Muscle layer of duodenum (tissue), 2 donors: Measurements from ENCODE around the gene ETS1.

Experiments
- H3K27ac ChIP-seq: one replicate; pipeline ENCODE4 v1.7.0; 2013; ENCODE audit warnings: mild to moderate bottlenecking, low read length
- H3K27me3 ChIP-seq: one replicate; pipeline ENCODE4 v1.7.0; 2013; ENCODE audit warnings: low read depth, mild to moderate bottlenecking, control low read depth, low read length
- H3K36me3 ChIP-seq, 2 donors: one replicate each; pipeline ENCODE4 v1.7.0; 2013; ENCODE audit warnings: low read length in 2 of 2, control low read depth in 1 of 2, mild to moderate bottlenecking in 1 of 2; ENCODE audit not compliant: insufficient read depth in 2 of 2, control insufficient read depth in 1 of 2
- H3K4me1 ChIP-seq, 2 donors: one replicate each; pipeline ENCODE4 v1.7.0; 2013; ENCODE audit warnings: low read length in 2 of 2, mild to moderate bottlenecking in 2 of 2, control low read depth in 1 of 2, moderate library complexity in 1 of 2; ENCODE audit not compliant: insufficient read depth in 2 of 2, control insufficient read depth in 1 of 2
- H3K4me3 ChIP-seq, 2 donors: one replicate each; pipeline ENCODE4 v1.7.0; 2013; ENCODE audit warnings: low read length in 2 of 2, low read depth in 1 of 2, mild to moderate bottlenecking in 1 of 2
- H3K9me3 ChIP-seq, 2 donors: one replicate each; pipeline ENCODE4 v1.7.0; 2013; ENCODE audit warnings: low read length in 2 of 2, control low read depth in 1 of 2, mild to moderate bottlenecking in 1 of 2; ENCODE audit not compliant: control insufficient read depth in 1 of 2
- donor health status: healthy.

The ETS1 gene

DNA sequence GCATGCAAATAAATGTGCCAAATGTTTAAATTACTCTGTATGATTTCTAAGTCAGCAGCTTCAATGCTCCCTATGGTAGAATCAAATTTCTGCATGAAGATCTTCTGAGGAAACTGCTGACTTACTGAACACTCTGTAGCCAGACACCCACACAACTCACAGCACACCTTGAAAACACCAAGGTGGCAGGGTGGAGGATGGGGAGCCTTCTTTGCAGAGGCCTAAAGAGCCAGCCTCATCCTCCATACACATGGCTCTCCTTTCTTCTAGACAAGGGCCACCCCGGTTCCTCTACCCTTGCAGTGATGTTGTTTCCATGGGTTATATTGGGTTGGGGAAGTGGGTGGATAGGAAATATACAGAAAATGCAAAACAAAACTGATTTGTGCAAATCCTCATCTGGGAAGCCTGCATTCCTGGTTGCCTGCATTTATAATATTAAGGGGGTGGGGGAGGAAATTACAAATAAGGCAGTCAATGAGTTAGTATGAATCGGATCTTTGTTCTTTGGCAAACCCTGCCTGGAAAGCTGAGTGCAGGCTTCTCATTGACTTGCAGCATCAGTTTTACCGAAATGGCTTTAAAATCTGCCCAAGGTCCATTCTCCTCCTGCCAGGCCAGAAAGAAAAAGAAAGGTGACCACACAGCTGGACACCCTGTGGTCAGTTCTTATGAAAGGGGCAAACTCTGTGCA is 15.8 kb upstream of the ETS1 start:
- no peaks in the 10 kb centered on the region for H3K36me3 ChIP-seq
- H3K4me1 ChIP-seq, result no peaks in the 10 kb centered on the region
- no peaks in the 10 kb centered on the region for H3K9me3 ChIP-seq
- no peak overlapping the region for H3K4me3 ChIP-seq
- no peak overlapping the region for H3K27ac ChIP-seq
- no peaks in the 10 kb centered on the region for H3K27me3 ChIP-seq

DNA sequence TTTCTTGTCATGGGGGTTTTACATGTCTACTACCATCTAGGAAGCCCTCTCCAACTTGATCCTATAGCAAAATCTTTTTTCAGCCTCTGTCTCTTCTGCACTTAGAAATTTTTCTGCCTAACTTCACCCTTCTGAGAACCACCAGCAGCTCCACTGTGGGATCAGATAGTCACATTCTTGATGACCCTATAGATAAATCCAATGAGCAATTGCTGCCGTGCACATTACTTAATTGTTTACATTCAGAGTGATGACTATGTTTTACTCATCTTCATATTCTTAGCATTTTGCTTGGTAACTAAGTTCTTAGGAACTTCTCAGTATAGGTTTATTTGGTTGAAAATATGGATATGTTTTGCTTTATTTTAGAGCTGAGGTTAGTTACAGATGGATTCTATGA is 12.4 kb upstream of the ETS1 start:
- no peaks in the 10 kb centered on the region for H3K9me3 ChIP-seq
- no peaks in the 10 kb centered on the region for H3K27me3 ChIP-seq
- no peaks in the 10 kb centered on the region for H3K36me3 ChIP-seq
- no peak overlapping the region for H3K27ac ChIP-seq
- no peaks in the 10 kb centered on the region for H3K4me1 ChIP-seq
- no peak overlapping the region for H3K4me3 ChIP-seq

DNA sequence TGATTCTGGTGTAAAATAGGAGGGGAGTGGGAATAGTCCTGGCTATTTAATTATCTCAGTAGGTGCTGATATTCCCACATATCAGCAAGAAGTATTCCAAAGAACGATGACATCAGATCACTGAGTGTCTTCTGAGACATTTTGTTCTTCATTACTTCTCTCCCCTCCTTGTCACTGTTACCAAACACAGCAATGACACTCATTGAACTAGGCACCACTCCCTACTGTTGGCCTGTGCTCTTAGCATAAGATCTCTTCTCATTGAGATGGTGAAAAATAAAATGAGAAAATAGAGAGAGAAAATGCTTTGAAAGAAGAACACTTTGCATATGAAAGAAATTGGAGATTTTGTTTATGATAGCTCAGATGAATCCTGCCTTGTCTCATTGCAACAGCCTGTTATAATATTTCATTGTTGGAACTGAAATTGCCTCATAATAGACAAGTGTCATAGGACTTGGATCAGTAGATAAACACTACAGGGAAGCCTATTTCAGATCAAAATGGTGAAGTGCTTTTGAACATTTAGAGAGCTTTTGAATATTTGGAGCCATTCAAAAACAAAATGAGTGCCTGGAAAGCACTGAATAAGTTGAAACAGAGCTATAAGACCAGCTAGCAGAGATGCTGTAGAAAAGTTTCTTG is 11.3 kb upstream of the ETS1 start:
- Histone ChIP-seq H3K9me3 (no peaks in the 10 kb centered on the region), H3K27me3 (no peaks in the 10 kb centered on the region), H3K36me3 (no peaks in the 10 kb centered on the region), H3K4me3 (no peak overlapping the region), H3K27ac (no peak overlapping the region), H3K4me1 (no peaks in the 10 kb centered on the region)

DNA sequence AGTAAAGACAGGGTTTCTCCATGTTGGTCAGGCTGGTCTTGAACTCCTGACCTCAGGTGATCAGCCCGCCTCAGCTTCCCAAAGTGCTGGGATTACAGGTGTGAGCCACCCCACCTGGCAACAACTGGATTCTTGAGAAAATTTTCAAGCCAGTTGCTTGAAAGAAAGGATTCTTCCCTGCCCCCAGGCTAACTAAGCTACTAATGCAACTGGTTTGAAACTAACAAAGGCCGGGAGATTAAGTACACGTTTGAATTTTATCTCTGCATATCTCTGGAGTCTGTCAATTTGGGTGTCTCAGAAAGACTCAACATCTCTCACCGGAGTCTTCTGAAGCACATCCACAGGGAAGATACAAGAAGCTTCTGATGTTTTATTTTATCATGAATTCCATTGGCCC is 10.7 kb upstream of the ETS1 start:
- no peaks in the 10 kb centered on the region for H3K27me3 ChIP-seq
- no peaks in the 10 kb centered on the region for H3K4me1 ChIP-seq
- H3K27ac ChIP-seq, result no peak overlapping the region
- no peaks in the 10 kb centered on the region for H3K9me3 ChIP-seq
- no peaks in the 10 kb centered on the region for H3K36me3 ChIP-seq
- no peak overlapping the region for H3K4me3 ChIP-seq

DNA sequence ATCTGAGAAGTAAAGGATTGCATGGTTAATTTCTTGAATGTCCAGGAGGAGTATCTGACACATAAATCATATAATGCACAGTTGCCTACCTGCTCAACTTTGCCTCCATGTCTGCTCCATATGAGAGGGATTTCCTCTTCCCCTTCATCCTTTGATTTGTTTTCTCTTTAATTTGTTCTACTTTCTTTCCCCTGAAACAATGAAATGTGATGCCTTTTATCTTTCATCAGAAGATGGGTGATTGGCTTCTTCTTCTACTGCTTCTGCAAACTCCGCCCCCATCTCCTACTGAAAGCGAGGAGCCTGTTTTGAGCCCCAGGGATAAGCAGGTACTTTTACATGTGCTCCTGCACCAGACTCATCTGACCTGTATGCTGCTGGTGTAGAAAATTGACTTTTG is 9.9 kb upstream of the ETS1 start:
- Histone ChIP-seq H3K27me3 (no peaks in the 10 kb centered on the region), H3K4me1 (no peaks in the 10 kb centered on the region), H3K4me3 (no peak overlapping the region), H3K36me3 (no peaks in the 10 kb centered on the region), H3K9me3 (no peaks in the 10 kb centered on the region), H3K27ac (no peak overlapping the region)

DNA sequence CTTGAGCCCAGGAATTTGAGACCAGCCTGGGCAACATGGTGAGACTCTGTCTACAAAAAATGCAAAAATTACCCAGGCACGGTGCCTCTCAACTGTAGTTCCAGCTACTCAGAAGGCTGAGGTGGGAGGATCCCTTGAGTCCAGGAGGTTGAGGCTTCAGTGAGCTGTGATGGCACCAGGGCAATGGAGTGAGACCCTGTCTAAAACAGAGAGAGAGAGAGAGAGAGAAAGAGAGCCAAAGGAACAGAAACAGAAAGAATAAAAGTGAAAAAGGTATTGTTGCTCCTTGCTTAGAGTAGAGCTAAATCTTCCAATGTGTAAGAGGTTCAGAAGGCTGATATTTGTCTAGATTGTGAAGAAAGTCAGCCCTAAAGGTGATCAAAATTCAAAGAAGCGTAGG is 8.9 kb upstream of the ETS1 start:
- Histone ChIP-seq H3K36me3 (no peaks in the 10 kb centered on the region), H3K27me3 (no peaks in the 10 kb centered on the region), H3K9me3 (no peaks in the 10 kb centered on the region), H3K4me1 (no peaks in the 10 kb centered on the region), H3K4me3 (no peak overlapping the region), H3K27ac (no peak overlapping the region)

DNA sequence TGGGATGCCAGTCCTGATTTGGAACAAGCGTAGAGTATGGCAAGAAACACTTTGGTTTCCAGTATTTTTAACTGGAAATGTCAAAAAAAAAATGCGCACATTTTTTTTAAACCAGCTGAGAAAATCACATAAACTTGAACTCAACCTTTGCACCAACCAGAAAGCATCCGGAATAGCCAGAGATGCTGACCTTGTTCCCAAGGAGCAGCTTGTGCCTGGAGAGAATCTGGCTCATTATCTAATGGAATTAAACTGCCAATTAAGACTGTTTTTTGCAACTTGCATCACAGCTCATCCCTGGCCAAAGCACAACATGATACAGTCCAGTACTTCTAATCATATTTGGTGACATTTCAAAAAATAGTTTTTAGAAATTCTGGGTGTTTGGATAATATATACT is 8.4 kb upstream of the ETS1 start:
- no peaks in the 10 kb centered on the region for H3K36me3 ChIP-seq
- no peak overlapping the region for H3K27ac ChIP-seq
- no peaks in the 10 kb centered on the region for H3K9me3 ChIP-seq
- H3K27me3 ChIP-seq, result no peaks in the 10 kb centered on the region
- H3K4me3 ChIP-seq, result no peak overlapping the region
- H3K4me1 ChIP-seq, result no peaks in the 10 kb centered on the region

DNA sequence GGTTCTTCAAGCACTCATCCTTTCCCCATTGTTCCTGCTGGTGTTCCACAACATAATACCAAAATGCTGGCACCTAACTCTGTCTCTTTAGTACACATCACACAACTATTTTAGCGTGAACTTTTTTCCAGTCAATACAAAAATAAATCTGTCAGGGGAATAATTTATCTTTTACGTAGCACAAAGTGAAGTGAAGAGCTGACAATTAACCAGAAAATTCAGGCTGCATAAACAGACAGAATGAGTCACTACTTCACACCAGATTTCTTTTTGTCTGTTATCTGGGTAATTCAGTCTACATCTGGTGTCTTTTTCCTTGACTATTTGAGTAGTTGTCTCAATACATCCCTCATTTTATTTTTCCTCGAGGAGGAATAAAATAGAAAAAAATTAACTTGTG is 7.9 kb upstream of the ETS1 start:
- no peaks in the 10 kb centered on the region for H3K36me3 ChIP-seq
- no peak overlapping the region for H3K27ac ChIP-seq
- H3K4me3 ChIP-seq, result no peak overlapping the region
- no peaks in the 10 kb centered on the region for H3K4me1 ChIP-seq
- no peaks in the 10 kb centered on the region for H3K9me3 ChIP-seq
- no peaks in the 10 kb centered on the region for H3K27me3 ChIP-seq

DNA sequence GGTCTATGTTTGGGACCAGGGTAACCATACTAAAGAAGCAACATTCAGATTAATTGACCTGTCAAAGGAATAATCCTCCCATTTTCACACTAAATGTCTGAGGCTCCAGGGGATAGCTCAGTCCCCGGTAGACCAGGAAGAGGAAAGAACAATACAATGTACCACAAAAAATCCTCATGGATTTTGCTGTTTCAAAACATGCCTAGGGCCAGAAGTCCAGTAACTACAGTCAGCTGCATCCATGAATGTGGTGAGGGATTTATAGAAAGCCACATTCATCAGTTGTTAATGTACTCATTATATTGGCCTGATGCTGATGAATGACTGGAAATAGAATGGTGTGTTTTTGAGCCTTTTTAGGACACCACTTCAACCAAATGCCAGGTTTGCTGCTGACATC is 6.9 kb upstream of the ETS1 start:
- no peak overlapping the region for H3K4me3 ChIP-seq
- no peak overlapping the region for H3K27ac ChIP-seq
- H3K36me3 ChIP-seq, result no peaks in the 10 kb centered on the region
- no peaks in the 10 kb centered on the region for H3K9me3 ChIP-seq
- H3K4me1 ChIP-seq, result no peaks in the 10 kb centered on the region
- no peaks in the 10 kb centered on the region for H3K27me3 ChIP-seq

DNA sequence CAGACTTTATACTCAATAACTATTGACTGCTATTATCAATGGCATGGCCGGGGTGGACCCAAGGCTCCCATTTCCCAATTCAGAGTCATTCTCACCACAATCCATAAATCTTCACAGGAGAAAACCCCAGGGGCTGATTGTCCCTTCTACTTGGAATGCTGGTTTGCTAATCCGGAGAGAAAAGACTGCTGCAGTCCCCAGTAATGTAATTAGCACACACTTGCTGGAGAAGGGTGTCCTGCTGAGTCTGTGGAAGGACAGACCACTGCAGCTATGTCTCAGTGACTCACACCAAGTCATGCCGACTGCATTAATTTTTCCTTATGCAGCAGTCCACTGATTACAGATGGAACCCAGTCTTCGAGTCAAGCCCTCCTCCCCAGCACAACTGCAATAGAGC is 5.9 kb upstream of the ETS1 start:
- no peak overlapping the region for H3K27ac ChIP-seq
- no peak overlapping the region for H3K4me3 ChIP-seq
- H3K9me3 ChIP-seq, result no peaks in the 10 kb centered on the region
- H3K27me3 ChIP-seq, result no peaks in the 10 kb centered on the region
- no peaks in the 10 kb centered on the region for H3K4me1 ChIP-seq
- no peaks in the 10 kb centered on the region for H3K36me3 ChIP-seq

DNA sequence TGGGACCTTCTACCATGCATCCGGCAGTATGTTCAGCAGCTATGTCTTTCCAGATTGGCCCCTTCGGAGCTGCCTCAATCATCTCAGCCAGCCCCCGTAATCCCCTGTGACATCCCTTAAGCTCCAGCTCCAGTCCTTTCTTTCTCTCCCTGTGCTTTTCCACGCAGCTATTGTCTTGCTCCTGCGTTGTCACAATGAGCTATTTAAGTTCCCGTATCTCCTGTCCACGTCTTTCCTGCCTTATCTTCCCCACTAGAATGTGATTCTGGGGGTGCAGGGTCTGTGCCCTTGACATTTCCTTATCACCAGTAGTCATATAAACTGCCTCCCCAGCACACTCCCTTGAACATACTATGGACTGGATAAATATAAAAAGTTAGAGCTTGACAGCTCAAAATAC is 5.1 kb upstream of the ETS1 start:
- Histone ChIP-seq H3K9me3 (no peaks in the 10 kb centered on the region), H3K27me3 (no peaks in the 10 kb centered on the region), H3K36me3 (no peaks in the 10 kb centered on the region), H3K4me1 (no peaks in the 10 kb centered on the region), H3K4me3 (no peak overlapping the region), H3K27ac (no peak overlapping the region)

DNA sequence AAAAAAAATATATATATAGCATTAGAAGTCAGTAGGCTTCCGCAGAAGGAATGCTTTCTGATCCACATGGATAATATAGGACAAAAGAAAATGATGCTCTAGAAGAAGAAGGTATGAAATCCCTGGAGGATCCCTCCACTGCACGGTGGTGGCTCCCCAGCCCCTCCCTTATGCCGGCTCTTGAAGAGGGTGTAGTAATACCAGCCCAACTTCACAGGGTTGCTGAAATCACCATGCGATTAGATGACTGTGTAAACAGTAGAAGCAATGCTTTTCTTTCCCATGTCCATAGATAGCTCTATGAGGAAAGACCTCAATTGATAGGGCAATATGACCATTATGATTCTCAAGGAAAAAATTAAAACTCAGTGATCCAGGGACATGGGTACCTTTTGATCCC is 3.2 kb upstream of the ETS1 start:
- Histone ChIP-seq H3K27ac (no peak overlapping the region), H3K27me3 (no peaks in the 10 kb centered on the region), H3K4me3 (no peak overlapping the region), H3K9me3 (no peaks in the 10 kb centered on the region), H3K4me1 (no peaks in the 10 kb centered on the region), H3K36me3 (no peaks in the 10 kb centered on the region)
